Left renal pelvis (tissue), 4 donors: ENCODE measurements around the gene ATP5MC2. TPM values are rescaled to one million over a fixed set of nuclear protein-coding genes. Genes with fewer than 3 reads are reported as not detected.

Experiments used
- DNase-seq, 4 donors: peaks; one replicate each; pipeline ENCODE4 v3.0.0-alpha.2; 2013; ENCODE audit warnings: low read depth in 4 of 4, low spot score in 3 of 4
- polyA plus RNA-seq, 4 donors: library from polyadenylated mRNA; unstranded; fragments of 120-200 nt; gene quantifications; one replicate each; pipeline ENCODE4 v1.2.1, GENCODE V29; 2013; ENCODE audit not compliant: insufficient read length in 4 of 4

ATP5MC2 gene
- polyA plus RNA-seq, 4 donors: 320 to 596 (median 522) TPM

- no peak for DNase-seq
These were observed 58.9 kb downstream of the ATP5MC2 start for GRCh38 chr12:53616950-53617349.

Other genes with a start within 250 kb of the ATP5MC2 start
- gene PRR13, start 234.3 kb downstream of the ATP5MC2 start, polyA plus RNA-seq: 100 to 1,000 TPM in 3 of 4 donors, 10 to 100 TPM in 1; 67.9 to 183 (median 175) TPM
- 1,000 to 10,000 TPM in 3 of 4 donors, 100 to 1,000 TPM in 1; 796 to 1,179 (median 1,079) TPM for gene PCBP2, start 224.0 kb downstream of the ATP5MC2 start, polyA plus RNA-seq
- gene MAP3K12, start 176.6 kb downstream of the ATP5MC2 start, polyA plus RNA-seq: 10 to 100 TPM; 21.6 to 36.9 (median 29.9) TPM
- 10 to 100 TPM; 37.4 to 59.6 (median 43.5) TPM for gene TARBP2, start 174.8 kb downstream of the ATP5MC2 start, polyA plus RNA-seq
- gene NPFF, start 168.6 kb downstream of the ATP5MC2 start, polyA plus RNA-seq: 1 to 10 TPM in 2 of 4 donors, not detected in 2; 1.0 to 1.2 TPM
- 10 to 100 TPM; 43.1 to 70.5 (median 44.8) TPM for gene ATF7, start 49.7 kb downstream of the ATP5MC2 start, polyA plus RNA-seq
- 100 to 1,000 TPM; 117 to 160 (median 138) TPM for gene CALCOCO1, start 51.4 kb upstream of the ATP5MC2 start, polyA plus RNA-seq
- gene CISTR, start 75.9 kb upstream of the ATP5MC2 start, polyA plus RNA-seq: not detected